ENCODE results near the gene IL22RA2.
A peak's percentile ranks its signal among the peaks of the same experiment; 100 is the strongest.

IL22RA2 gene

GRCh38 chr6:137097057-137097456 is 76.4 kb downstream of the IL22RA2 start:
- no peak for DNase-seq (ENCODE audit: low read depth in 2 of 2)

- no peak for DNase-seq (ENCODE audit: low read depth in 2 of 2)
Measured at GRCh38 chr6:137095651-137096238, 77.7 kb downstream of the IL22RA2 start.

DNA sequence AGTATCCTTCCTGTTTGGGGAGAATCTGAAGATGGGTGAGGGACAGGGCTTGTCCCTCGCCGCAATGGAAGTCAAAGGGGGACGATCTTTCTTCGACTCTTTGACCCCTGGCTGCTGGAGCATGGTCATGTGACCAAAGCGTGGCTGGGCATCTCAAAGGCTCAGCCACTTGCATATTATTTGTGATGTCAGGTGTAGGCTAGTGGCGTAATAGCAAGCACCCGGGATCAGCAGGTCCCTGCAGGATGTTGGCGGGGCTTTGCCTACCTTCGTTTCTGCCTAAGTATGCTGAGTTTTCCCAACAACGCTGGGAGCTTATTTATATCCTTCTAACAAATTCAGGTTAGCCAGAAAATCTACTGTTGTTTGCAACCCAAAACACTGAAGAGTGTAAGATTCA is 78.4 kb downstream of the IL22RA2 start:
- no peak for DNase-seq (ENCODE audit: low read depth in 2 of 2)

GRCh38 chr6:137094411-137095008 is 78.9 kb downstream of the IL22RA2 start:
- peak in 1 of 2 donors; percentile 28 for DNase-seq (ENCODE audit: low read depth in 2 of 2)

All from stimulated activated CD8-positive, alpha-beta memory T cell treated with anti-CD3 and anti-CD28 coated beads, Interleukin-2, amount 100 ng/mL, for 48 hours (primary cell).